Activated naive CD4-positive, alpha-beta T cell treated with anti-CD3 and anti-CD28 coated beads, Interleukin-2, amount 50 U/mL, for 16 hours (primary cell): Measurements from ENCODE around the gene DMPK.
"Not testable (repeated sequence)": the region's sequence is repeated elsewhere in the genome, so short reads cannot be mapped to it uniquely, and the experiment has no call there.

Experiments
- DNase-seq: peaks from one replicate; pipeline ENCODE4 v3.0.0-alpha.2; 2020

The DMPK gene

DNA sequence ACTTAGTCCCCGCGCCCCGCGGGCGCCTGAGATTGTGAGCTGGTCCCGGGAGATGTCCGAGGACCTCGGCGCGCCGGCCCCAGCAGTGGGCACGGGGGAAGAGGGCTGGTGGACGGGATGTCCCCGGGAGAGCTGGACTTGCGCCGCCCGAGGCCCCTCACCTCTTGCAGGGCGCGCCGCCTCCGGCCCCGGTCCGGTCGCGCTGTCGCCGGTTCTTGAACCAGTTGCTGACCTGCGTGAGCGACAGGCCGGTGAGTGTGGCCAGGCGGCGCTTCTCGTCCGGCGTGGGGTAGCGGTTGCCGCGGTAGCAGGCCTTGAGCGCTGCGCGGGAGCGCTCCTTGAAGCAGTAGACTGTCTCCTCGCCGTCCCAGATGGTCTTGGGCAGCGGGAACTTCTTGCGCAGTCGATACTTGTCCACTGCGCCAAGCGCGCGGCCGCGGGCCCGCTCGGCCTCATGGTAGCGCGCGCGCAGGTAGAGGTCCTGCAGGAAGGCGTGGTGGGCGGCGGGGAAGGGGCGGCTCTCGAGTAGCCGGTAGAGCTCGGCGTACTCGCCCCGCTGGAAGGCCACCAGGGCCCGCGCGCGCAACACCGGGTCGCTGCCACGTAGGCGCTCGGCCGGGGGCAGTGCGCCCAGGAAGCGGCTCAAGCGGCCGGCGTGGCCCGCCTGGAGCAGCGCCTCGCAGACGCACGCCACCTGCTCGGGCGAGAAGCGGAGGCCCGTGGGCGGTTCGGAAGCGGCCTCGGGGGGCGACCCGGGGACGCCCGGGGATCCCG, 14.2 kb downstream of the DMPK start:
- DNase-seq: no peak

DNA sequence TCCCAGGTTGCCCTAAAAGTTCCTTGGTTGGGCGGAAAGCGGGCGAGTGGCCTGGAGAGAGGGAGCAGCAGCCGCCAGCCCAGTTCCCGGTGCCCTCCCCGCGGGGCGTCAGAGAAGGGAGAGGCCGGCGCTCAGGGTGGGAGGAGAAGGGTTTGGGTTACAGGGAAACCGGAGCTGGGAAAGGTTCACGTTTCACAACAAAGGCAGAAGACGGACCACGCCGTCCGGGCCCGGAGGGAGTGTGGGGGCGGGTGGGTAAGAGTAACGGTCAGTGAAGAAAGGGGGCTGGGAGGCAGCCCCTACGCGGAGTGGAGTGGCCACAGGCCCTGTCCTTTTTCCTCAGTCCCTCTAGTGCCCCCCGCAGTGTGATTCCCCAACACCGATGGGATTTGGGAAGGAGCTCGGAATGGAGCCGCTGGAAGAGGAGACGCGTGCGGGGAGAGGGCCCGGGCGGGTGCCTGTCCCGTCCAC, 14.8 kb downstream of the DMPK start:
- DNase-seq: no peak

DNA sequence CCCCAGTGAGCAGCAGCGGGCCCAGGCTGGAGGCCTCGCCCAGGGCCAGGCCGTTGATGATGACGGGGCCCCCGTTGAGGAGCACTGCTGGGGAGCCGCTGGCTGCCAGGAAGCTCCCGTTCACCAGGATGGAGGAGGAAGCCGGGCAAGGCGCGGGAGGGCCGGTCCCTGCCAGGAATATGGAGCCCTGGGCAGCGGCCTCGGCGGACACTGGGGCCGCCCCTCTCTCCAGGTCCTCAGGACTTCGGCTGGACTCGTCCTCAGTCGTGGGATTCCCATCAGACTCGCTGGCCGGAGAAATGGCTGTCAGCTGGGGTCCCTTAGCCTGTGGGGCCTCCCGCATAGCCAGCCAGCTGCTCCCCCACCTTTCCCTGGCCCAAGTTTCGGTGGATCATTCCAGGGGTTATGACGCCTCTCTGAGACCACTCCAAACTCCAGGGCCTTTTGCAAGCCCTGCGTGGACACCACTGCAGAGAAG, 15.4 kb downstream of the DMPK start:
- no peak for DNase-seq

DNA sequence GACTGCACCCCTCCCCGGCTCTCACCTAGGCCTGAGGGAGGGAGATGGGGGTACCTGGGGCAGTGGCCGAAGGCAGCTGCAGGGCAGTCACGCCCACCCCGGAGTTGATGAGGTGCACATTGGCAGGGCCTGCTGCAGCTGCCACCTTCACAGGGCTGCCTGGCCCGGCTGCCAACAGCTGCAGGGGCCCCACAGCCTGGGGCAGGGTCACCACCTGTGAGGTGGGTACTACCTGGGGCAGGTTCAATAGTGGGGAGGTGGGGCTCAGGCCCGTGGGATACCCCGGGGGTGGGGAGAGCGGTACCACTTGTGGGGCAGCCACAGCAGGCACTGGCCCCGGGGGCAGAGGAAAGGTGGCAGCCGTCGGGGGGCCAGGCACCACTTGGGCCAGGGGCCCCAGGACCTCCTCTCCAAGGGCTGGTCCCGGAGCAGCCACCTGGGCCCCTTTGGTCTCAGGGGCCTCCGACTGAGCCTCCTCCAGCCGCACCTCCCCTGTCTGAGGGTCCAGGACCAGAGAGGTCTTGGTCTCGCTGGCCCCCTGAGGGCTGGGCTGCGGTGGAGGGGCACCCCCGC, 15.9 kb downstream of the DMPK start:
- no peak for DNase-seq

DNA sequence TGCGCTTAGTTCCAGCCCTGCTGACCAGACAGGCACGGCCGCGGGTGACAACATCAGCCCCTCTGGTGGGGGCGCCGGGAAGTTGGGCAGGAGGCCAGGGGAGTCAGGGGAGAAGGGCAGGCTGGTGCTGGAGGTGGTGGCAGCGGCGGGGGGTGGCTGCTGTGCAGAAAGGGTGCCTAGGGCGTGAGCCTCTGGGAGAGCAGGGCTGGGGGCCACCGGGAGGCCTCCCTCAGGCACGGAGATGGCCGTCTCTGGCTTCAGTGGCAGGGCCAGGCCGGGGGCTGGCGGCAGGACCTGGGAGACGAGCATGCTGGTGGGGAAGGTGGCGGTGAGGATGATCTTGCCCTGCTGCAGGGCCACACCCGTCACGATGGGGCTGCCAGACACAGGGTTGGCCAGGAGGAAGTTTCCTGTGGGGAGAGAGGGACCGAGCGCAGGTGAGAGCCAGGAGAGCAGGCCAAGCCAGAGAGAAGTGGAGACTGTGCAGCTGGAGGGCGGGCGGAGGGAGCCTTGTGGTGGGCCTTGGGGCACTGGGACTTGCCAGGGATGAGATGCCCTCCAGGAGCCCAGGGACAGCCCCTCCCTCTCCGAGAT, 16.5 kb downstream of the DMPK start:
- DNase-seq: no peak

DNA sequence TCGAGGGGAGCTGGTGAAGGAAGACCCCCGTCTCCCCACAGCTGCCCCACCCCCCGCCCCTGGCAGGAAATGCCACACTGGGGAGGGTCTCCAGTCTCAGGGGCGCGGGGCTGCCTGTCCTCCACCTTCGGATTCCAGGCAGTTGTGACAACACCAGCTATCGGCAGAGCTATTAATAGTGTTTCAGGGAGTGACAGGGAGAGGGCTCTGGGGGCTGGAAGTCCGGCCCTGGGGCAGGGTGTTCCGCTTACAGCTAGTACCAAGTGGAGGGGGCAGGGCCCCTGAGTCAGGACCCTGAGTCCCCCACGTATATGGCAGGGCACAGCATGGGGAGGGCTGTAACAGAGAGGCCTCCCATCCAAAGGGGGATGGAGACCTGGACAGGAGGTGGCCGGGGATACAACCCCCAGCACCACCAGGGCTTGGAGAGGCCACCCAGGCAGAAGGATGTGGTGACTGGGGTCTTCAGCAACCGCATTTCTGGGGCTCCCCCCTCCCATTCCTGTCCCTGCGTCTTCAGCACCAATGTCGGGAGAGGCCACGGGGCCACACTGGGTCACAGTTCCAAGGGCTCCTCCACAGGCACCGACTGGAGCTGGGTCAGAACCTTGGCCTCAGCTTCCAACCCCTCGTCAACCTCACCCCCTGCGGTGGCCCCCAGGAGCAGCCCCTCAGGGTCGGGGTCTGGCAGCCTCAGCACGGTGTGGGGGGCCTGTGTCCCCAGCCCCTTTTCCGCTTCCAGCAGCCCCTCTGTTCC, 17.2 kb downstream of the DMPK start:
- DNase-seq: no peak

- DNase-seq: no peak
Observed at GRCh38 chr19:45764475-45764874, 17.8 kb downstream of the DMPK start.

GRCh38 chr19:45763691-45764294, 18.5 kb downstream of the DMPK start:
- DNase-seq: no peak

DNA sequence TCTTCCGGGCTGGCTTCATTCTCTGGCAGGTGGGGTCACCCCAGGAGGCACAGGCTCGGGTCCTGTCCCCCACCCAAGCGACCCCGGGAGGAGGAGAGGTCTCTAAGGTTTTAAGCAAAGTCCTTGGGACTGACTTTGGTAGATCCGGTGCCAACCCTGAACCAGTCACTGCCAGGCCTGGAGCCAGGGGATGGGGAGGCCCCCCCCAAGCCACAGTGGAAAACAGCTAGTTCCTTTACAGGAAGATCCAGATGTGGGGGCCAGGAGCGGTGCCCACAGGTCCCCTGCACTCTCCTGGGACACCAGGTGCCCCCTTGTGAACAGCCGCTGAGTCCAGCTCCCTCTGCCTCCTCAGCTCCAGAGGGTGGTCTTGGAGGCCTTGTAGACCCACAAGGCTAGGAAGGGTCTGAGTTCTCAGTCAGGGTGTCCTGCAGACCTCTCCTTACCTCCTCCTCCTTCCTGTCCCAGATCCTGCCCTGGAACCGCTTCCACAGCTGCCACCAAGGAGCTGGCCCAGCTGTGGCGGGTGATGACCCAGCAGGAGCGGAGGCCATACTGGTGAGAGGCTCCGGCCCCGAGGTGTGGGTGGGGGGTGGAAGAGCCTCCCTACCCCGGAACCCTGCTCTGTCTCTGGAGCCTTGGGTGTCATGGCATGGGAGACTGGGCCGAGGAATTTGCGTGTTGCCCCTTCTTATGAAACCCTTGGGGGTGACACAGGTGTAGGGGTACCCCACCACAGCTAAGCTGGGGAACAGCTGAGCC, 19.2 kb downstream of the DMPK start:
- DNase-seq: no peak

GRCh38 chr19:45761714-45762113, 20.6 kb downstream of the DMPK start:
- no peak for DNase-seq

GRCh38 chr19:45758921-45759320, 23.4 kb downstream of the DMPK start:
- no peak for DNase-seq

DNA sequence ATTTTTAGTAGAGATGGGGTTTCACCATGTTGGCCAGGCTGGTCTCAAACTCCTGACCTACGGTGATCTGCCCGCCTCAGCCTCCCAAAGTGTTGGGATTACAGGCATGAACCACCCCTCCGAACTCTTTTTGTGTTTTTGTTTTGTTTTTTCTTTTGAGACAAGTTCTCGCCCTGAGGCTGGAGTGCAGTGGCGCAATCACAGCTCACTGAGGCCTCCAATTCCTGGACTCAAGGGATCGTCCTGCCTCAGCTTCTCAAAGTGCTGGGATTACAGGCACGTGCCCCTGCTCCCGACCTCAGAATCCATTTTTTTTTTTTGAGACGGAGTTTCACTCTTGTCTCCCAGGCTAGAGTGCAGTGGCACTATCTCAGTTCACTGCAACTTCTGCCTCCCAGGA, 24.6 kb downstream of the DMPK start:
- DNase-seq: no peak

DNA sequence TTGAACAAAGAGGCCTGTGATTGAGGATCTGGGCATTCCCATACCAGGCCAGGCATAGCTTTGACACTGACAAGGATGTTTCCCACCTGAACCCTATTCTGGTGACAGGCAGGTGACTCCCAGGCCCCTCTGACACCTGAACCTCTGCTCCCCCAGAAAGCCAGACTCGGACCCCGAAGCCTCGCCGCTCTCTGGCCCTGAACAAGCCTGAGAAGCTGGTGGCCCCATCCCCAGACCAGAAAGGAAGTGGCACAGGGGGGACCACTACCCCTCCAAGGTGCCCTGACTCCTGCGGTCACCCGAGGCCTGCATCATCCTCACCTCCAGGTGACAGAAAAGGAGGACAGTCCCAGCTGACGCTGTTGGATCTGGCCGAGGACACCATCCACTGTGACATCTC, 28.0 kb downstream of the DMPK start:
- no peak for DNase-seq

DNA sequence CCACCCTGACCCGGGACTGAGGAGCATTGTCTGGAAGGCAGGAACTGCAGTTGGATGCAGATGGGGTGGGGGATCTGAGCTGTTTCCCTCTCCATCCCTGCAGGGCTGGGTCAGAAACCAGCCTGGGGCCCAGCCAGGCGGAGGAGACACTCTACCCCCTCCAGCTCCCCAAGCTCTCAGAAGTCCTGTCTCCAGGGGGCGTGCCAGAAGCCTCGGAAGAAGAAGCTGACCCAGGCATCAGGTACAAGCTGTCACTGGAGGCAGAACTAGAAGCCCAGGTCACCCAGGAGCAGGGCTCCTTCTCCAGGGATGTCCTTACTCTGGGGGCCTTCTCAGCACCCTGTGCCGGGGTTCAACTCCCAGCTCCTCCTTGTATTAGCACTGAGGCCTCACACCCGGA, 28.7 kb downstream of the DMPK start:
- no peak for DNase-seq

- no peak for DNase-seq
Observed at GRCh38 chr19:45752639-45753038, 29.7 kb downstream of the DMPK start.

DNA sequence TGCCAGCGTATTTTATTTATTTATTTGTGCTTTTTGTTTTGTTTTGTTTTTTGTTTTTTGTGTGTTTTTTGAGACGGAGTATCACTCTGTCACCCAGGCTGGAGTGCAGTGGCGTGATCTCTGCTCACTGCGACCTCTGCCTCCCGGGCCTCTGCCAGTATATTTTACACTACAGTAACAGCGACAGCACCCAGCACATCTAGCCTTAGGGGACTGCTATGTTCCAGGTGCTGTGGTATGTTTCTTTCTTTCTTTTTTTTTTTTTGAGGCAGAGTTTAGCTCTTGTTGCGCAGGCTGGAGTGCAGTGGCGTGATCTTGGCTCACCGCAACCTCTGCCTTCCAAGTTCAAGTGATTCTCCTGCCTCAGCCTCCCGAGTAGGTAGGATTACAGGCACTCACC, 30.8 kb downstream of the DMPK start:
- not testable (repeated sequence) for DNase-seq

GRCh38 chr19:45747513-45747912, 34.8 kb downstream of the DMPK start:
- no peak for DNase-seq

GRCh38 chr19:45746866-45747265, 35.4 kb downstream of the DMPK start:
- no peak for DNase-seq

DNA sequence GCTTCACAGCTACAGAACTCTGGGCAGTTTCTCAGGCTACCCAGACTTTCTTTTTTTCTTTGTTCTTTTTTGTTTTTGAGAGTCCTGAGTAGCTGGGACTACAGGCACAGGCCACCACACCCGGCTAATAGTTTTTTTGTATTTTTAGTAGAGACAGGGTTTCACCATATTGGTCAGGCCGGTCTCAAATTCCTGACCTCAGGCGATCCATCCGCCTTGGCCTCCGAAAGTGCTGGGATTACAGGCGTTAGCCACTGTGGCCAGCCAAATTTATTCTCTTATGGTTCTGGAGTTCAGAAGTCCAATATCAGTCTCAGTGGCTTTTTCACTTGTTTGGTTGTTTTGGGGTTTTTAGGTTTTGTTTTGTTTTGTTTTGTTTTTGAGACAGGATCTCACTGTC, 36.7 kb downstream of the DMPK start:
- no peak for DNase-seq

DNA sequence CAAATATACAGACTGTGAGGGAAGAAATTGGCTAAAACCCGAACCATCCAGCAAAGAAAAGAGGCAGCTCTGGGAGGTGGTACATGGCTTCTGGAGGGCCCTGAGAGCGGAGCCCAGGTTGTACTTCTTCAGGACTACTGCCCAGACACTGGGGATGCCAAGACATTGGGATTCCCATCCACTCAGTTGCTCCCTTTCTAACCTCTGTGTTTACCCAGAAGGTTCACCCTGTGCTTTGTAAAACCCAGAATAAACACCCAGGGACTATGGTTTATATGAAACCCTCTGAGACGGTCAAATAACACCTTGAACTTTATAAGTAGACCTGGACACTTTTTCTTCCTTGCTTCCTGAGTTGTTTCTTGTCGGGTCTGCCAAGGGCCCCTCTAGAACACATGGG, 39.3 kb downstream of the DMPK start:
- DNase-seq: no peak

GRCh38 chr19:45739498-45740439, 42.5 kb downstream of the DMPK start:
- no peak for DNase-seq
